Loucy (cell line): ENCODE data around the gene CREB3L2.

Experiments used
- H2AFZ ChIP-seq: fragments of 200-600 bp; sonication (generic); 2 replicates; pipeline ENCODE4 v1.6.0; 2016; ENCODE audit warnings: antibody characterized with exemption, mild to moderate bottlenecking, low read length, moderate library complexity
- H3F3A ChIP-seq: fragments of 200-600 bp; 2 replicates; pipeline ENCODE4 v1.6.0; 2016; ENCODE audit warnings: antibody characterized with exemption, low read depth, mild to moderate bottlenecking
- H3K27me3 ChIP-seq: fragments of 200-600 bp; sonication (generic); 2 replicates; pipeline ENCODE4 v1.6.1; 2014; ENCODE audit warnings: low read length, mild to moderate bottlenecking; ENCODE audit not compliant: insufficient read depth, poor library complexity, severe bottlenecking
- H3K36me3 ChIP-seq: fragments of 200-600 bp; sonication (generic); 2 replicates; pipeline ENCODE4 v1.6.1; 2016; ENCODE audit warnings: low read length; ENCODE audit not compliant: insufficient read depth
- H3K4me1 ChIP-seq: fragments of 200-600 bp; sonication (generic); 2 replicates; pipeline ENCODE4 v1.5.1; 2014; ENCODE audit warnings: low read length, mild to moderate bottlenecking; ENCODE audit not compliant: insufficient read depth, poor library complexity, severe bottlenecking
- H3K4me2 ChIP-seq: fragments of 200-600 bp; sonication (generic); 2 replicates; pipeline ENCODE4 v1.6.0; 2014; ENCODE audit warnings: antibody characterized with exemption, low read length, low read depth, mild to moderate bottlenecking; ENCODE audit not compliant: poor library complexity, severe bottlenecking
- H3K4me3 ChIP-seq: fragments of 200-600 bp; sonication (generic); 2 replicates; pipeline ENCODE4 v1.5.1; 2014; ENCODE audit warnings: low read length, mild to moderate bottlenecking, mixed read lengths; ENCODE audit not compliant: poor library complexity, severe bottlenecking
- H3K79me2 ChIP-seq: fragments of 200-600 bp; sonication (generic); 2 replicates; pipeline ENCODE4 v1.6.1; 2014; ENCODE audit warnings: low read length; ENCODE audit not compliant: insufficient read depth
- H3K9ac ChIP-seq: fragments of 200-600 bp; sonication (generic); 2 replicates; pipeline ENCODE4 v1.6.0; 2014; ENCODE audit warnings: mild to moderate bottlenecking, low read depth, low read length, moderate library complexity; ENCODE audit not compliant: poor library complexity, severe bottlenecking
- H3K9me2 ChIP-seq: fragments of 200-600 bp; sonication (generic); replicated peaks from 2 replicates; pipeline ENCODE4 v1.6.1; 2016; ENCODE audit warnings: low read depth, low read length, mixed read lengths
- H3K9me3 ChIP-seq: fragments of 200-600 bp; sonication (generic); 2 replicates; pipeline ENCODE4 v1.6.1; 2014; ENCODE audit warnings: mild to moderate bottlenecking, antibody characterized with exemption, low read length, low read depth; ENCODE audit not compliant: insufficient read depth
- H4K20me1 ChIP-seq: fragments of 200-600 bp; sonication (generic); 2 replicates; pipeline ENCODE4 v1.6.0; 2014; ENCODE audit warnings: antibody characterized with exemption, low read length, mild to moderate bottlenecking; ENCODE audit not compliant: insufficient read depth, poor library complexity, severe bottlenecking
- EZH2phosphoT487 ChIP-seq: fragments of 200-600 bp; IDR thresholded peaks from 2 replicates; pipeline ENCODE4 v1.6.1; 2018; ENCODE audit warnings: antibody characterized with exemption, mild to moderate bottlenecking, moderate library complexity, borderline replicate concordance
- TF ChIP-seq, protein P1 (sequence below): fragments of 200-600 bp; sonication (generic); conservative IDR thresholded peaks from 2 replicates; pipeline ENCODE4 v1.5.1; 2014; ENCODE audit warnings: mild to moderate bottlenecking, antibody characterized with exemption, low read length

CREB3L2 gene

DNA sequence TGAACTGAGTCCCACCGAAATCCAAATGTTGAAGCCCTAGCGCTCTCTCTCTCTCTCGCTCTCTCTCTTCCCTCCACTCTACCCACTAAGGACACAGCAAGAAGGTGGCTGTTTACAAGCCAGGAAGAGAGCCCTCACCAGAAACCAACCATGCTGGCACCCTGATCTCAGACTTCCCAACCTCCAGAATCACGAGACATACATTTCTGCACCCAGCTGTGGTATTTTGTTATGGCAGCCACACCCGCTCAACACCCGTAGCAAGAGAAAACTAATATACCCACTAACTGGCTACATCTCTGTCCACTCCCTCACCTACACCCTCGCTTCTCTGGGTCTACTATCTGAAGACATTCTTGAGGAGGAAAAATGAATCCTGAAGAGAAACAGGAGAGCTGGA lies 54.8 kb downstream of the CREB3L2 start:
- Histone ChIP-seq H3K79me2 (peaks cover 22% of the 10 kb centered on the region), H3K36me3 (no peaks in the 10 kb centered on the region; the same call in 1 of the 2 replicates), H3K9me2 (no peaks in the 10 kb centered on the region), H3K4me2 (no peak overlapping the region), H3F3A (no peaks in the 10 kb centered on the region), H3K9me3 (no peaks in the 10 kb centered on the region), H3K4me3 (no peak overlapping the region), H3K4me1 (no peaks in the 10 kb centered on the region), H3K27me3 (no peaks in the 10 kb centered on the region), H4K20me1 (peaks cover 6% of the 10 kb centered on the region), H2AFZ (no peak overlapping the region), H3K9ac (no peak overlapping the region)
- TF ChIP-seq, protein P1, sequence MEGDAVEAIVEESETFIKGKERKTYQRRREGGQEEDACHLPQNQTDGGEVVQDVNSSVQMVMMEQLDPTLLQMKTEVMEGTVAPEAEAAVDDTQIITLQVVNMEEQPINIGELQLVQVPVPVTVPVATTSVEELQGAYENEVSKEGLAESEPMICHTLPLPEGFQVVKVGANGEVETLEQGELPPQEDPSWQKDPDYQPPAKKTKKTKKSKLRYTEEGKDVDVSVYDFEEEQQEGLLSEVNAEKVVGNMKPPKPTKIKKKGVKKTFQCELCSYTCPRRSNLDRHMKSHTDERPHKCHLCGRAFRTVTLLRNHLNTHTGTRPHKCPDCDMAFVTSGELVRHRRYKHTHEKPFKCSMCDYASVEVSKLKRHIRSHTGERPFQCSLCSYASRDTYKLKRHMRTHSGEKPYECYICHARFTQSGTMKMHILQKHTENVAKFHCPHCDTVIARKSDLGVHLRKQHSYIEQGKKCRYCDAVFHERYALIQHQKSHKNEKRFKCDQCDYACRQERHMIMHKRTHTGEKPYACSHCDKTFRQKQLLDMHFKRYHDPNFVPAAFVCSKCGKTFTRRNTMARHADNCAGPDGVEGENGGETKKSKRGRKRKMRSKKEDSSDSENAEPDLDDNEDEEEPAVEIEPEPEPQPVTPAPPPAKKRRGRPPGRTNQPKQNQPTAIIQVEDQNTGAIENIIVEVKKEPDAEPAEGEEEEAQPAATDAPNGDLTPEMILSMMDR, result no peak
- no peak for TF ChIP-seq EZH2phosphoT487

GRCh38 chr7:137946011-137946410 lies 55.9 kb downstream of the CREB3L2 start:
- Histone ChIP-seq H3K4me2 (no peak overlapping the region), H3K4me1 (no peaks in the 10 kb centered on the region), H3K79me2 (peaks cover 23% of the 10 kb centered on the region), H4K20me1 (no peaks in the 10 kb centered on the region), H3K36me3 (no peaks in the 10 kb centered on the region; the same call in 1 of the 2 replicates), H3K9me3 (no peaks in the 10 kb centered on the region), H2AFZ (no peak overlapping the region), H3K27me3 (no peaks in the 10 kb centered on the region), H3K4me3 (no peak overlapping the region), H3F3A (no peaks in the 10 kb centered on the region), H3K9ac (no peak overlapping the region), H3K9me2 (no peaks in the 10 kb centered on the region)
- TF ChIP-seq EZH2phosphoT487, result no peak
- TF ChIP-seq, protein P1, result no peak

GRCh38 chr7:137944168-137944567 lies 57.7 kb downstream of the CREB3L2 start:
- no peak overlapping the region for H3K4me2 ChIP-seq

More at GRCh38 chr7:137944168-137944567, 57.7 kb downstream of the CREB3L2 start:
- no peaks in the 10 kb centered on the region for H3K9me3 ChIP-seq
- no peaks in the 10 kb centered on the region for H3K27me3 ChIP-seq
- no peaks in the 10 kb centered on the region for H3K4me1 ChIP-seq
- H3F3A ChIP-seq, result no peaks in the 10 kb centered on the region
- no peaks in the 10 kb centered on the region; the same call in 1 of the 2 replicates for H3K36me3 ChIP-seq
- H3K9ac ChIP-seq, result no peak overlapping the region
- no peaks in the 10 kb centered on the region for H4K20me1 ChIP-seq
- H3K9me2 ChIP-seq, result no peaks in the 10 kb centered on the region
- TF ChIP-seq, protein P1, result no peak
- no peak for TF ChIP-seq EZH2phosphoT487
- no peak overlapping the region for H2AFZ ChIP-seq
- H3K4me3 ChIP-seq, result no peak overlapping the region
- H3K79me2 ChIP-seq, result peaks cover 27% of the 10 kb centered on the region
